HG03095 (cell line): Measurements from ENCODE around the gene IL4R.
A peak's percentile ranks its signal among the peaks of the same experiment; 100 is the strongest.
"Not testable (repeated sequence)": the region's sequence is repeated elsewhere in the genome, so short reads cannot be mapped to it uniquely, and the experiment has no call there.

Experiments
- ATAC-seq: cut with Tn5 transposase; IDR thresholded peaks from one replicate; pipeline ENCODE4 v1.9.1; 2021; ENCODE audit warnings: moderate library complexity; ENCODE audit not compliant: unreplicated experiment

Gene IL4R

DNA sequence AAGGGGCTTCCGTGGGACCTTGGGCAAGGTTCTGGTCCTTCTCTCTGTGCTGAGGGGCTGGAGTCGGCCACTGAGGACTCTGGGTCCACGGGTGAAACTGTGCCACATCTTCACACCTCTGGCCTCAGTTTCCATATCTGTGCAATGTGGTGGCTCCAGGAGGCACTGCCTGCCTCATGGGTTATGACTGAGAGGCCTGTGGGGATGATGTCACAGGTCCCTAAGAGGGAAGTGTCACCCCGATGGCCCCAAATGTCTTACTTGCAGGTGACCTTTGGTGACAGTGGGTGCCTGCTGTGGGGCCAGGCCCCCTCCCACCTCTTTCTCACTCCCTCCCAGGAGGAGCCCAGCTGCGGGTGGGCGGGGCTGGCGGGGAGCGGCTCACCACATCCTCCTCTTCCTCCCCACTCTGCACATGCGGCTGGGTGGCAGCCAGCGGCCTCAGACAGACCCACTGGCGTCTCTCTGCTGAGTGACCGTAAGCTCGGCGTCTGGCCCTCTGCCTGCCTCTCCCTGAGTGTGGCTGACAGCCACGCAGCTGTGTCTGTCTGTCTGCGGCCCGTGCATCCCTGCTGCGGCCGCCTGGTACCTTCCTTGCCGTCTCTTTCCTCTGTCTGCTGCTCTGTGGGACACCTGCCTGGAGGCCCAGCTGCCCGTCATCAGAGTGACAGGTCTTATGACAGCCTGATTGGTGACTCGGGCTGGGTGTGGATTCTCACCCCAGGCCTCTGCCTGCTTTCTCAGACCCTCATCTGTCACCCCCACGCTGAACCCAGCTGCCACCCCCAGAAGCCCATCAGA is 88.2 kb downstream of the IL4R start, which contains the start of gene IL21R:
Gene IL21R (plus strand): TSS at position 407 of the 801 bp plus-strand sequence. CDS start 27,898 bp downstream, outside the sequence.
- ATAC-seq, result peak; percentile 47

GRCh38 chr16:27402569-27402963 is 88.8 kb downstream of the IL4R start:
- ATAC-seq, result no peak

GRCh38 chr16:27402964-27403600 is 89.3 kb downstream of the IL4R start:
- no peak for ATAC-seq

- ATAC-seq, result no peak
Measured at GRCh38 chr16:27403601-27403992, 89.8 kb downstream of the IL4R start.

GRCh38 chr16:27404163-27404823 is 90.5 kb downstream of the IL4R start:
- no peak for ATAC-seq

- no peak for ATAC-seq
Measured at GRCh38 chr16:27405546-27406451, 92.0 kb downstream of the IL4R start.

DNA sequence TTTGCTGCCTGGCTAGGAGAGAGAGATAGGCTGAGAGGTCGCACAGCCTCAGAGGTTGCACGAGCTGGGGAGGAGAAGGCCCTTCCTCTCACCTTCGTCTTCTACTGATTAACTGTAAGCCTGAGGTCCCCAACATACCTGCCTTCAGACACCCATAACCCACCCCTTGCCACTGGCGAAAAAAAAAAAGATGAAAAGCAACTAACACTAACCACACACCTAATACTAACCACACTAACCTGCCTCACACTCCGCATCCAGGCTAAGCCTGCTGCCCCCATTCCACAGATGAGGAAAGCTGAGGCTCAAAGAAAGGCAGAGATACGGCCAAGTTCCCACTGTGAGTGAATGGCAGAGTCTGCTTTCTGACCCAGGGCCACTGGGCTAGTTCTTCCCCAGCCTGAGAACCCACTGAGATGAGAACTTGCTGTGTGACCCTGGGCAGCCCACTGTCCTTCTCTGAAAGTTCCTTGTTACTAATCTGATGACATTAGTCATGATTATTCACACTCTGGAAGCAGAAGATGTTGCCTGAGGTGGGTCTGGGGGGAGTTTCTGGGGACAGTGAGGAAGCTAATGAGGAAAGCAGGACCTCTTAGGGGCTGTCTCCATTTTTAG is 92.8 kb downstream of the IL4R start:
- no peak for ATAC-seq

GRCh38 chr16:27407133-27407532 is 93.4 kb downstream of the IL4R start:
- ATAC-seq, result no peak

GRCh38 chr16:27408012-27408601 is 94.3 kb downstream of the IL4R start:
- no peak for ATAC-seq

DNA sequence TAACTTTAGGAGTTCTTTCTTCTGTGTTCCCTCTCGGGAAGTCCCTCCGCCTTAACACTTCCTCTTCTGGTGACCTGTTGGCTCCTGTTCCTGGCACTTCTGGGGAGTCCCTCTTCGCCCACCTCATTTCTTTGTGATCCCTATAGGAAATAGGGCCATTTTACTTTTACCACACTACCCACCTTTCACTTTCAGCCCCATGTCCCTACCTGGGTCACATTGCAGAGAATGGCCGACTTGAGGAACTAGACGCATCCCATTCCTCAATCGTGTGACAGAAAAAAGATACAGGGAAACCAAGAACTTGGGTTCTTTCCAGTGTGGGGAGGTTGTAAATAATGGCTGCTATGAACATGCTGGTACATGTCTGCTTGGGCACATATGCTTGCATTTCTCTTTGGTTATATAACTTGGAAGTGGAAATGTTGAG is 94.8 kb downstream of the IL4R start:
- ATAC-seq, result no peak

DNA sequence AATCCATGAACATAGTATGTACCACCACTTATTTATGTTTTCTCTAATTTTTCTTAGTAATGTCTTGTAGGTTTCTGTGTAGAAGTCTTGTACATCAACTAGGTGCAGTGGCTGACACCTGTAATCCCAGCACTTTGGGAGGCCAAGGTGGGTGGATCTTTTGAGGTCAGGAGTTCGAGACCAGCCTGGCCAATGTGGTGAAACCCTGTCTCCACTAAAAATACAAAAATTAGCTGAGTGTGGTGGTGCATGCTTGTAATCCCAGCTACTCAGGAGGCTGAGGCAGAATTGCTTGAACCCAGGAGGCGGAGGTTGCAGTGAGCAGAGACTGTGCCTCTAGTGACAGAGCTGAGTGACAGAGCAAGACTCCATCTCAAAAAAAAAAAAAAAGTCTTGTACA is 96.2 kb downstream of the IL4R start:
- not testable (repeated sequence) for ATAC-seq

- no peak for ATAC-seq
Measured at GRCh38 chr16:27410761-27411160, 97.0 kb downstream of the IL4R start.

GRCh38 chr16:27413956-27414355 is 100.2 kb downstream of the IL4R start:
- ATAC-seq, result no peak
